CD4-positive, alpha-beta T cell treated with Interleukin-6 for 4 hours (primary cell): ENCODE data around the gene PGGHG.

ENCODE experiments used
- DNase-seq: peaks from one replicate; pipeline ENCODE4 v3.0.0-alpha.2; 2020; ENCODE audit warnings: mixed read lengths

Gene PGGHG

GRCh38 chr11:288478-289397 is at the start of gene PGGHG:
TSS of gene PGGHG (plus strand) at chr11:289126. CDS start at chr11:289817, 691 bp downstream.
- DNase-seq: peak; percentile 75

- no peak for DNase-seq
Measured at GRCh38 chr11:240315-240714, 48.6 kb upstream of the PGGHG start.

- DNase-seq: no peak
Measured at GRCh38 chr11:241634-242033, 47.3 kb upstream of the PGGHG start.

- DNase-seq: no peak
Measured at GRCh38 chr11:244376-244775, 44.5 kb upstream of the PGGHG start.

GRCh38 chr11:249062-249461 is 39.9 kb upstream of the PGGHG start:
- no peak for DNase-seq

GRCh38 chr11:250274-250673 is 38.7 kb upstream of the PGGHG start:
- no peak for DNase-seq

GRCh38 chr11:250740-251299 is 38.1 kb upstream of the PGGHG start:
- peak; percentile 85 for DNase-seq

- no peak for DNase-seq
Measured at GRCh38 chr11:251550-251949, 37.4 kb upstream of the PGGHG start.

- DNase-seq: no peak
Measured at GRCh38 chr11:252666-253065, 36.3 kb upstream of the PGGHG start.

- no peak for DNase-seq
Measured at GRCh38 chr11:253160-253885, 35.6 kb upstream of the PGGHG start.

GRCh38 chr11:253886-254270 is 35.0 kb upstream of the PGGHG start:
- no peak for DNase-seq

- no peak for DNase-seq
Measured at GRCh38 chr11:255176-255575, 33.8 kb upstream of the PGGHG start.

- DNase-seq: no peak
Measured at GRCh38 chr11:255816-256215, 33.1 kb upstream of the PGGHG start.

GRCh38 chr11:256952-257737 is 31.8 kb upstream of the PGGHG start:
- no peak for DNase-seq

- DNase-seq: no peak
Measured at GRCh38 chr11:257766-258493, 31.0 kb upstream of the PGGHG start.

GRCh38 chr11:259413-259812 is 29.5 kb upstream of the PGGHG start:
- DNase-seq: no peak

- no peak for DNase-seq
Measured at GRCh38 chr11:261624-262023, 27.3 kb upstream of the PGGHG start.

- DNase-seq: no peak
Measured at GRCh38 chr11:266676-267439, 22.1 kb upstream of the PGGHG start.

GRCh38 chr11:267491-267994 is 21.4 kb upstream of the PGGHG start:
- peak; percentile 67 for DNase-seq

GRCh38 chr11:268716-269145 is 20.2 kb upstream of the PGGHG start:
- peak; percentile 53 for DNase-seq
